NCI-H1417 (cell line): ENCODE results near the gene AFF3.
"Not testable (repeated sequence)": the region's sequence is repeated elsewhere in the genome, so short reads cannot be mapped to it uniquely, and the experiment has no call there.

Experiments
- DNase-seq, 3 experiments: peaks; one replicate each; lab custom pipeline; 2025; lab: John Stamatoyannopoulos, UW

AFF3 gene

DNA sequence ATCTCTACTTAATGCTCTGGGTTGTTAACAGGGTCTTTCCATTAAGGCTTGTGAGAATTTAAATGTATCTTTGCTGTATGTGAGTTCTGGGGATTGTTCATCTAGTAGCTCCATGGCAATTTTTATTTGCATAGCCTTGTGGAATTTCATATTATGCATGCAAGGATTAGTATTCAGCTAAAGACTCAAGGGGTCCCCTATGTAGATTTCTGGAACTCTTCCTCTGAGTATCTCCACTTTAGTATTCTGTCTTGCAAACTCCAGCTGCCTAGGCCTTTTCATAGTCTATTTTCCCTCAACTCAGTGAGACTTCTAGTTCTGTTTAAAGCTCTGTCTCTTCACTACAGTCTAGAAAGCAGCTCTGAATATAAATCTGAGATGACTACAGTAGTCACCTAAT lies 348.0 kb downstream of the AFF3 start:
- DNase-seq = no peak

DNA sequence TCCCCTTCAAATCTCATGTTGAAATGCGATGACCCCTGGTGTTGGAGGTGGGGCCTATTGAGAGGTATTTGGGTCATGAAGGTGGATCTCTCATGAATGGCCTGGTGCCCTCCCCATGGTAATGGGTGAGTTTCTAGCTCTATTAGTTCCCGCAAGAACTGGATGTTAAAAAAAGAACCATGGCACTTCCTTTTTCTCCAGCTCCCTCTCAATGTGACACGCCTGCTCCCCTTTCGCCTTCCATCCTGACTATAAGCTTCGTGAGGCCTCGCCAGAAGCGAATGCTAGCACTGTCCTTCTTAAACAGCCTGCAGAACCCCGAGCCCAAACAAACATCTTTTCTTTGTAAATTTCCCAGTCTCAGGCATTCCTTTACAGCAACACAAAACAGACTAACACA lies 349.4 kb downstream of the AFF3 start:
- no peak for DNase-seq

GRCh38 chr2:99789849-99790248 lies 352.5 kb downstream of the AFF3 start:
- DNase-seq = no peak

DNA sequence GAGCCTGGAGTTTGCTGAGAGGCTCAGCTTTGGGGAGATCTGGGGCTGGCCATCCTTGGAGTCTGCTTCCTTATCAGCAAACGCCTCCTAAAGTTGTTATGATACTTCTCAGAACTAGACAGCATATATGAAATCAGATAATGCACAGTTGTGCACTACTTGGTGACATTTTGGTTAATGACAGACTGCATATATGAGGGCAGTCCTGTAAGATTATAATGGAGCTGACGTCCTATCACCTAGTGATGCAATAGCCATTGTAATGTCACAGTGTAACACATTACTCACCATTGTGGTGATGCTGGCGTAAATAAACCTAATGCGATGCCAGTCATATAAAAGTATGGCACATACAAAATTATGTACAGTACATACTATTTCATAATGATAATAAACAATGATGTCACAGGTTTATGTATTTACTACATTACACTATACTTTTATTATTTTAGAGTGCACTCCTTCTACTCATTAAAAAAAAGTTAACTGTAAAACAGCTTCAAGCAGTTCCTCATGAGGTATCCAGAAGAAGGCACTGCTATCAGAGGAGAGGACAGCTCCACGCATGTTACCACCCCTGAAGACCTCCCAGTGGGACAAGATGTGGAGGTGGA lies 354.5 kb downstream of the AFF3 start:
- no peak for DNase-seq

GRCh38 chr2:99786636-99787390 lies 355.6 kb downstream of the AFF3 start:
- no peak for DNase-seq

DNA sequence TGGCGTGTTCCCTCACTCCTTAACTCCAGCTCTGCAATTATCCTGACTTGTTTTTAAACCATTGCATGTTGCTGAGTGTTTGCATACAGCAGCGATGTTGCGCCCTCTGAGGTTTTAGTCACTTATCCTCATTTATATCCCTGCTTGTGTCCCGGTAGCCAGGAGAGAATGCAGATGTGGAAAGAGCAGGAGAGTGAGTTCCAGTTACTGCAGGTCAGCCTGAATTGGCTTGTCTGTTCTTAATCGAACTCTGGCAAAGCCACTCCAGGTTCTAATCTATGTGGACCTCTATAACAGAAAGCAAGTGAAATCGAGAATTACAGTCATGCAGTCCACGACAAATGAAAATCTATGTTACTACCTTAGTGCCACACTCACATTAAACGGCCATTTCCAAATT lies 357.4 kb downstream of the AFF3 start:
- no peak for DNase-seq

GRCh38 chr2:99784282-99784681 lies 358.1 kb downstream of the AFF3 start:
- DNase-seq = no peak

- no peak for DNase-seq
Observed at GRCh38 chr2:99780276-99780675, 362.1 kb downstream of the AFF3 start.

- DNase-seq = no peak
Observed at GRCh38 chr2:99779276-99779675, 363.1 kb downstream of the AFF3 start.

GRCh38 chr2:99777656-99778290 lies 364.6 kb downstream of the AFF3 start:
- no peak for DNase-seq

DNA sequence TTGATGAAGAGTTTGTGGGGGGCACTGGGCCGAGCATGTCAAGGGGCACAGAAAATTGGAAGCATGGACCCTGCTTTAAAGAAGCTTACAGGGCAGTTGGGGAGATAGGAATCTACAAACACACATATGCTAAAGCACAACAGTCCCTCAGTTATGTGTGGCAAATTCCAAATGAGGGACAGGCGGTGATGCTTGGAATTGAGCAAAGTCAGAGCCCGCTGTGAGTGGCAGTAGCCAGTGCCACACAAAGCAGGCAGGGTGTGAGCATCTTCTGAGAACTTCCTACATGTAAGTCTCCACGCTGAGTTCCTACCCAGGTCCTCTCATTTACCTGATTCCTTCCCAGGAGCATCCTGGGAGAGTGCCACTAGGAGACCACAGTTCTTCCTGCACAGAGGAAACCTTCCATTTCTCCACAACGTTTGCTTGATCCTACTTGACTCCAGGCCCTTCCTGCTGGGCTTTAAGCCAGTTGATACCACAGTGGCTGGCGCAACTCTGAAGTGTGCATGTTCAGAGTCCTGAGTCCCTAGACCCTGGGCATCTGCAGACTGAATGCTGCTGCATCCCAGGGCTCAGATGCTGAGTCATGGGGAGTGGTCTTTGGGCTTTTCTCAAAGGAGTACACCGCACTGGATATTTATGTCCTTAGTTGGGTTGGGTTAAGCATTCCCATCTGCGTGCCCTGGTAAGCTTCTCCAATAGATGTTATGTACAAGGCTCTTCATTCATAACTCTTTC lies 365.3 kb downstream of the AFF3 start:
- DNase-seq = no peak

DNA sequence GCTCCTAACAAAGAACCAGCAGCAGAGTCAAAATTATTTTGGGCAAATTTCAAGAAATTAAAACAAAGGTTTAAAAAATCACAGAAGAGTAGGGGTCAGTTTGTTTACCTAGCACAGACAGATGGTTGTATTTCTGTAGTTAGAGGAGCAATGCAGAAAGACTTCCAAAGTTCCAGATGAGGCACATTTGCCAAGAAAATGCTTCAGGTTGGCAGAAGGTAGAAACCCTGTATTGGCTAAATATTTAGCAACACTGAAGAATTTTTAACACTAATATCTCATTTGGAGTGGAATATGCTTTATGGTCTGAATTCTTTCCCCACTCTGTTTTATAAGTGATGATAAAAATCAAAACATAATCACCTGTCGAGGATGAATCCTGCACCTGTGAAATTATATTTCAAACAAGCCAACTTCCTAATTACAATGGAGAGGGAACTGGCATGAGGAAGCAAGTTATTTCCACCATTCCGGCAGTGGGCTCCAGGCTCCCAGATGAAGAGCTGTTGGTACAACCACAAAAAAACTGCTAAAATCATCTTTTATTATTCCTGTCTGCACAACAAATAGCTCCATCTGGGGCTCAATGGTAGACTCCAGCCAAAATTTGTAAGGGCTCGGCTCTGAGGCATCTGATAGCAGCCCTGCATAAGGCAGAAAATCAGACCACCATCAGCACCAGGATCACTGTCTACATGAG lies 366.0 kb downstream of the AFF3 start:
- no peak for DNase-seq

GRCh38 chr2:99775585-99775984 lies 366.8 kb downstream of the AFF3 start:
- DNase-seq = no peak

GRCh38 chr2:99773642-99774041 lies 368.7 kb downstream of the AFF3 start:
- DNase-seq = not testable (repeated sequence)

GRCh38 chr2:99772591-99773331 lies 369.6 kb downstream of the AFF3 start:
- no peak for DNase-seq

GRCh38 chr2:99771681-99772333 lies 370.6 kb downstream of the AFF3 start:
- DNase-seq = no peak

GRCh38 chr2:99770876-99771275 lies 371.5 kb downstream of the AFF3 start:
- no peak for DNase-seq

GRCh38 chr2:99765731-99766318 lies 376.6 kb downstream of the AFF3 start:
- DNase-seq = peak in 1 of 3 experiments; percentile 24

GRCh38 chr2:99763764-99764163 lies 378.6 kb downstream of the AFF3 start:
- no peak for DNase-seq

GRCh38 chr2:99762714-99763113 lies 379.7 kb downstream of the AFF3 start:
- no peak for DNase-seq
